ENCODE results near the gene MRPS34.

DNA sequence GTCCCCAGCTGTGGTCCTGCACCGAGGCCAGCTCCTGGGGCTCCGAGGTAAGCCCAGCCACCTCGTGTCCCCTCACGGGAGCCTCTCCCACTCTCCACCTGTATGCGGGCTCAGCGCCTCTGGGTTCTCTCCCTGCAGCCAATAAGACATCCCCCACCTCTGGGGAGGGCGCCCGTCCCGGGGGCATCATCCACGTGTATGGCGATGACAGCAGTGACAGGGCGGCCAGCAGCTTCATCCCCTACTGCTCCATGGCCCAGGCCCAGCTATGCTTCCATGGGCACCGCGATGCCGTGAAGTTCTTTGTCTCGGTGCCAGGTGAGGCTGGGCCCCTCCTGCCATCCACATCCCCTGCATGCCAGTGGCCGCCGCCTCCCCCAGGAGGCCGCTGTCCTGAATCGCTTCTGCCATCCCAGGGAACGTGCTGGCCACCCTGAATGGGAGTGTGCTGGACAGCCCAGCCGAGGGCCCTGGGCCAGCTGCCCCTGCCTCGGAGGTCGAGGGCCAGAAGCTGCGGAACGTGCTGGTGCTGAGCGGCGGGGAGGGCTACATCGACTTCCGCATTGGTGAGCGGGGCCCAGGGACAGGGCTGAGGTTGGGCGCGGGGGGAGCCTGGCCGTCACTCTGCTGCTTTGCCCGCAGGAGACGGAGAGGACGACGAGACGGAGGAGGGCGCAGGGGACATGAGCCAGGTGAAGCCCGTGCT, 4.7 kb downstream of the MRPS34 start:
- TF ChIP-seq, protein P1, sequence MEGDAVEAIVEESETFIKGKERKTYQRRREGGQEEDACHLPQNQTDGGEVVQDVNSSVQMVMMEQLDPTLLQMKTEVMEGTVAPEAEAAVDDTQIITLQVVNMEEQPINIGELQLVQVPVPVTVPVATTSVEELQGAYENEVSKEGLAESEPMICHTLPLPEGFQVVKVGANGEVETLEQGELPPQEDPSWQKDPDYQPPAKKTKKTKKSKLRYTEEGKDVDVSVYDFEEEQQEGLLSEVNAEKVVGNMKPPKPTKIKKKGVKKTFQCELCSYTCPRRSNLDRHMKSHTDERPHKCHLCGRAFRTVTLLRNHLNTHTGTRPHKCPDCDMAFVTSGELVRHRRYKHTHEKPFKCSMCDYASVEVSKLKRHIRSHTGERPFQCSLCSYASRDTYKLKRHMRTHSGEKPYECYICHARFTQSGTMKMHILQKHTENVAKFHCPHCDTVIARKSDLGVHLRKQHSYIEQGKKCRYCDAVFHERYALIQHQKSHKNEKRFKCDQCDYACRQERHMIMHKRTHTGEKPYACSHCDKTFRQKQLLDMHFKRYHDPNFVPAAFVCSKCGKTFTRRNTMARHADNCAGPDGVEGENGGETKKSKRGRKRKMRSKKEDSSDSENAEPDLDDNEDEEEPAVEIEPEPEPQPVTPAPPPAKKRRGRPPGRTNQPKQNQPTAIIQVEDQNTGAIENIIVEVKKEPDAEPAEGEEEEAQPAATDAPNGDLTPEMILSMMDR (IDR thresholded peaks at IDR 0.05; ENCODE audit: low read length): no peak
- no peak for TF ChIP-seq EZH2 (optimal IDR thresholded peaks at IDR 0.05; ENCODE audit: low read depth, low read length)
